IPS-15b (cell line): ENCODE results near the gene CIRBP.

Source experiments
- H3K27me3 ChIP-seq: one replicate; pipeline ENCODE4 v1.6.1; 2013; ENCODE audit warnings: low read length; ENCODE audit not compliant: control insufficient read depth, insufficient read depth
- H3K36me3 ChIP-seq: one replicate; pipeline ENCODE4 v1.6.1; 2013; ENCODE audit warnings: low read length; ENCODE audit not compliant: control insufficient read depth, insufficient read depth
- H3K4me1 ChIP-seq: one replicate; pipeline ENCODE4 v1.6.1; 2013; ENCODE audit warnings: mild to moderate bottlenecking, low read length; ENCODE audit not compliant: control insufficient read depth, insufficient read depth
- H3K4me3 ChIP-seq: one replicate; pipeline ENCODE4 v1.5.1; 2013; ENCODE audit warnings: low read depth, low read length
- H3K9ac ChIP-seq: one replicate; pipeline ENCODE4 v1.6.1; 2013; ENCODE audit warnings: low read depth, mild to moderate bottlenecking, low read length
- H3K9me3 ChIP-seq: one replicate; pipeline ENCODE4 v1.6.1; 2013; ENCODE audit warnings: mild to moderate bottlenecking, low read length; ENCODE audit not compliant: control insufficient read depth, insufficient read depth

CIRBP gene

DNA sequence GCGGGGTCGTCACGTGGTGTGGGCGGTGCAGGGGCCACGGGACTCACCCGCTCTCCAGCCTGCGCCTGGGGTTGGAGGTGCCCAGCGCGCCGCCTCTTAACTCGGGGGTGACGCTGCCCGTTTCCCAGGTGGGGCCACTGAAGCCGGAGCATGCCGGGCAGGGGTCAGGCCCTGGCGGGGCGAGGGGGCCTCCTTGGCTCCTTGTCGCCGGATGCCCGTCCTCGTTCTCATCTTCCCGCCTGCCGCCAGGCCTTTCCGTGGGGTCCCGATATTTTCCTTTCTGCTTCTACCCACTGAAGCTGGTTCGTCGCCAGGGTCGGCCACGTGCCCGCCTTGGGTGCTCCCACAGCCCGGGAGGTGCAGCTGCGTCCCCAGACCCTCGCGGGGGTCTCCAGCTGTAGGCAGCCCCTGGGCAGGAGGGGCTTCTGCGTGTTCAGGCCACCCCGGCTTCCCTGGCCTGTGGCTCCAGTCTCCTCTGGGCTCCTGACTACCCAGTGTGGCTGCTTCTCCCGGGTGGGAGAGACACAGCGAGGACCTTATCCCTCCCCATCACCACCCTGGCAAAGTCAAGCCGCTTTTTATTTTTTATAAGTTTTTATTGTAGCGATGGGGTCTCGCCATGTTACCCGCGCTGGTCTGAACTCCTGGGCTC is 7.0 kb downstream of the CIRBP start:
- Histone ChIP-seq H3K36me3 (peaks cover 47% of the 10 kb centered on the region), H3K9me3 (no peaks in the 10 kb centered on the region), H3K9ac (peak overlapping the region; percentile 79), H3K4me3 (peak overlapping the region; percentile 81), H3K4me1 (peaks cover 8% of the 10 kb centered on the region), H3K27me3 (no peaks in the 10 kb centered on the region)

DNA sequence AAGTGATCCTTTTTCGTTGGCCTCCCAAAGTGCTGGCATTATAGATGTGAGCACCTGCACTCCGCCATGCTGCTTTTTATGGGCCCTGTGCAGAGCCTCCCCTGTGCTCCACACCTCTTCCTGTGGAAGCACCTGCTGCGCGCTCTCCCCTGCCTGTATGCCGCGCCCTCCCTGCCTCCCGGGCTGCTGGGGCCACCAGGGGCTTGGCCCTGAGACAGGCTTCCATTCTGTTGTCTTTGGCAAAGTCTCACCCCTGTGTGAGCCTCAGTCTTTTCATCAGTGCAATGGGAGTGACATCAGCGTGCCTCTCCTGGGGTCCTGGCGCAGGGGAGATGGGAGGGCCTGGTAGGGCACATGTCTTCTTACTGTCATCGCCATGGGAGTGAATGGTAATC is 7.5 kb downstream of the CIRBP start:
- peak overlapping the region; percentile 81 for H3K4me3 ChIP-seq
- no peaks in the 10 kb centered on the region for H3K9me3 ChIP-seq
- H3K4me1 ChIP-seq = peaks cover 8% of the 10 kb centered on the region
- peaks cover 41% of the 10 kb centered on the region for H3K36me3 ChIP-seq
- H3K9ac ChIP-seq = peak overlapping the region; percentile 79
- no peaks in the 10 kb centered on the region for H3K27me3 ChIP-seq

DNA sequence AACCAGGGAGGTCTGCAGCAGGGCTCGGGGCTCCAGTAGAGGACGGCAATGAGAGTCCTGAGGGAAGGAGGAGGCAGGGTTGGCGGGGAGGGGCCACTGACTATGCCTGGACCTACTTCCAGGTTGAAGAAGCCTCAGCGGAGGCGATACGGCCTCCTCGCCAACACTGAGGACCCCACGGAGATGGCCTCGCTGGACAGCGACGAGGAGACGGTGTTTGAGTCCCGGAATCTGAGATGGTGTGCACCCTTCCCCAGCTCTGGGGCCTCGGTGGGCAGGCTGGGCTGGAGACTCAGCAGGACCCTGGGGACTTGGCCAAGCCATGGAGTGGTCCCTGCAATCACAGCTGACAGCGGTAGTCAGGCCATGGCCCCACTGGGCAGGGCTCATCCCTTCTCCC is 7.9 kb downstream of the CIRBP start:
- Histone ChIP-seq H3K27me3 (no peaks in the 10 kb centered on the region), H3K9ac (no peak overlapping the region), H3K36me3 (peaks cover 37% of the 10 kb centered on the region), H3K4me3 (no peak overlapping the region), H3K4me1 (peaks cover 8% of the 10 kb centered on the region), H3K9me3 (no peaks in the 10 kb centered on the region)

DNA sequence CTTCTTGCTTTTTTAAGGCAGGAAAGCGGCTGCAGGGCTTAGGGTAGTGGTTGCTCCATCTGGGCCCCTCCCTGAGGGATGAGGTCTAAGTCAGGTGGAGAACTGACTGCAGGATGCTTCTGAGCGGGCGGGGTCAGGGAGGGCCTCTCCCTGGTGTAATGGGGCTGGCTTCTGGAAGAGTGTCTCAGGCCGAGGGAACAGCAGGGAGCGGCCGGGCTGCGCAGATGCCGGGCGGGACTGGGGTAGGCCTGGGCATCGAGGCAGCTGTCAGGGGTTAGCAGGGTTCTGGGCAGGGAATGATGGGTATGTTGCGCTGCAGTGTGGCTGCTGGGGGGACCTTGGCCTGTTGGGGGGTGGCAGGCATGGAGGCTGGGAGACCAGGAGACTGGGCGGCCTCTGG is 8.9 kb downstream of the CIRBP start:
- Histone ChIP-seq H3K9me3 (no peaks in the 10 kb centered on the region), H3K4me3 (no peak overlapping the region), H3K4me1 (peaks cover 8% of the 10 kb centered on the region), H3K27me3 (no peaks in the 10 kb centered on the region), H3K9ac (no peak overlapping the region), H3K36me3 (peaks cover 27% of the 10 kb centered on the region)

DNA sequence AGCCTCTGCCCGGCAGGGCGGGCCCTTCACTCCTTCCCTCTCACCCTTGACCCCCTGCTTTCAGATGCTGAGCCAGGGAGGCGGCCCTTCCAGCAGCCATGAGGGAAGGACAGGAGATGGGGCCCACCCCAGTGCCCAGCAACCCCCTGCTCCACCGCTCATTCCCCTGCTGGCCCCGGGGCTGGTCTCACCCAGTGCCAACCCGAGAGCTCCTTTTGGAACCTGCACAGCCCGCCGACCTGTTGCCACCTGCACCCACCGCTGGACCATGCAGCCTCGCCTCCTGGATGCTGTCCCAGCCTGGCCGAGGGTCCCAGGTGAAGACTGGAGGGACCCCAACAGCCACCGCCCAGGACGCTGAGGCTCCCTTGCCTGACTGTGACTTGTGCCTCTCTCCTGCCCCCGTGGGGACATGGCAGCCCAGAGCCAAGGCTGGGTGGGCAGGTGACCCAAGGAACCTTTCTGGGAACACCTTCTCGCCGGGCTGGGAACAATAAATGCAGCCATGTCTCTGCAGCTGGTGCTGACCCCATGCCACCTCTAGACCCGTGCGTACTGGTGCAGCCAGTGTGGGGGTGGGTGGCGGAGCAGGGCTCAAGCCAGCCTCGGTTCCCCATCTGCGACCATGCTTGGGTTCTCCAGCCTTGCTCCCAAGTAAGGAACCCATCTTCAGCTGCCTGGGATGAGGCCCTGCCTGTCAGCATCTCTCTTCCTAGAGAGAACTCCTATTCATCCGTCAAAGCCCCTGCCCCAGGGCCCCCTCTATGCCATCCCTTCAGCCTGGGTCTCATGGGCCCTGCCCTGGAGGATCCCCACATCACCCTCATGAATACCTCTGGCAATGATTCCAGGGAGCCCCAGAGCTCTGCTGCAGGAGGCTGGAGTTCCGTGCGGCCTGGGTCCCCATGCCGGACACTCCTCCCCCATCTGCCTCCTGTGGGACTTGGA is 9.9 kb downstream of the CIRBP start:
- Histone ChIP-seq H3K4me3 (no peak overlapping the region), H3K4me1 (peaks cover 3% of the 10 kb centered on the region), H3K27me3 (no peaks in the 10 kb centered on the region), H3K36me3 (peaks cover 20% of the 10 kb centered on the region), H3K9ac (no peak overlapping the region), H3K9me3 (no peaks in the 10 kb centered on the region)

DNA sequence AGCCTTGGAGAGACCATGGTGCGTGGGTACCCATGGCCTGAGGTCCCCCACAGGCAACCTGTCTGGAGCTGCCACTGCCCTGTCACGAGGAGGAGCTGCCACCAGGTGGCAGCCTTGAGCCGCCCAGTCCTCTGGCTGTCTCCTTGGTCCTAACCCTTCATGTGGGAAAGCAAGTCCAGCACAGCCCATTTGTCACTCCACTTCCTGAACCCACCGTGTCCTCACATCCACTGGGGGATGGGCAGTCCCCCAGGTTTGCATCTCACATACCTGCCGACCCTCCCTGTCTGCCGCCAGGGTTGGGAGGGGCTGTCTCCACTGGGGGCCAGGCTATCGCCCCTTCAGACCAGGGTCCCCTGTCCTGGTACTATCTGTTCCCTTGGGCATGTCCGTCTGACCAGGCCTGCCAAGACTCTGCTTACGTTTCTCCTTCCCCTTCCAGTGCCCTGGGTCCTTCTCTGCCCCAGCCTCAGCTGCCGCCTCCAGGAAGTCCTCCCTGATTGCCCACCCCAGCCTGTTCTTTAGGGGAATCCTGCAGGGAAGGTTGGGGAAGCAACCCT is 10.7 kb downstream of the CIRBP start:
- no peak overlapping the region for H3K4me3 ChIP-seq
- no peak overlapping the region for H3K9ac ChIP-seq
- peaks cover 11% of the 10 kb centered on the region for H3K36me3 ChIP-seq

DNA sequence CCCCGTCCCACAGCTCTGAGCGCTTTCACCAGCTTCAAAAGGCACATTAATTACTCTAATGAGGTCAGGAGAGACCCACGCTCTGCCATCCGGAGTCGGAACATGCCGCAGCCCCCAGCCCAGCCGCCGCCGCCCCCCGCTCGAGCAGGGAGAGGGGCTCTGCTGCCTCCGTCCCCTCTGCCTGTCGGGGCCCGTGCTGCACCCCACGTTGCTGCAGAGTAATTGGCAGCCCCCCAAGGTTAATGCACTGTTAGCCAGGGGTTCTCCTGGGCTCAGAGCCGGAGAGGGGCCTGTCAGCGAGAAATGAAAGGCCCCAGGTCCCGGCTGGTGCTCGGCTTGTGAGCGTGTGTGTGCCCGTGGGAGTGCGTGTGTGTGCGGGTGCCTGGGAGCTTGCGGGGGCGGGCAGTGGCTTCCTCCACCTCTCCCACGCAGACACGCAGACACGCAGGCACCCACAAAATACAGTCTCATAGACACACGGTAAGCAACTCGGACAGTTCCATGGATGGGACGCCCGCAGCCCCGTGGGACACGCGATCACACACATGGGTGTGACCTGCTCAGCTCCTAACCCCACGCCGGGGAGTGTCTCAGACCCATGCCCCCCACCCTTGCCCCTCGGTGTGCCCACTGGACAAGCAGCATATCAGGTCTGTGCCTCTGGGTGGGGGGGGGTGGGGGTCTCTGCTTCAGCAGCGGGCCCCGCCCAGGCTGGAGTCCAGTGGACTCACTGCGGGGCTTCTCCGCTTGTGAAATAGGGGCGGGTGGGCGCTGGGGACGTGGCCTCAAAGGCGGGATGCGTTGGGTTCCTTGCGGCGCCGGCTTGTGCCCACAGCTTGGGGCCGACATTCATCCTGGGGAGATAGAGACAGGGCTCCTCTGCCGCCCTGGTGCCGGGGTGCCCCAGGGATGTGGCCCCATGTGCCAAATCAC is 11.8 kb downstream of the CIRBP start:
- no peaks in the 10 kb centered on the region for H3K9me3 ChIP-seq
- peaks cover 3% of the 10 kb centered on the region for H3K4me1 ChIP-seq
- no peak overlapping the region for H3K4me3 ChIP-seq
- no peak overlapping the region for H3K9ac ChIP-seq
- H3K36me3 ChIP-seq = peaks cover 9% of the 10 kb centered on the region
- H3K27me3 ChIP-seq = peaks cover 5% of the 10 kb centered on the region

More for the DNA sequence above, 10.7 kb downstream of the CIRBP start:
- Histone ChIP-seq H3K4me1 (peaks cover 3% of the 10 kb centered on the region), H3K9me3 (no peaks in the 10 kb centered on the region), H3K27me3 (peaks cover 4% of the 10 kb centered on the region)

DNA sequence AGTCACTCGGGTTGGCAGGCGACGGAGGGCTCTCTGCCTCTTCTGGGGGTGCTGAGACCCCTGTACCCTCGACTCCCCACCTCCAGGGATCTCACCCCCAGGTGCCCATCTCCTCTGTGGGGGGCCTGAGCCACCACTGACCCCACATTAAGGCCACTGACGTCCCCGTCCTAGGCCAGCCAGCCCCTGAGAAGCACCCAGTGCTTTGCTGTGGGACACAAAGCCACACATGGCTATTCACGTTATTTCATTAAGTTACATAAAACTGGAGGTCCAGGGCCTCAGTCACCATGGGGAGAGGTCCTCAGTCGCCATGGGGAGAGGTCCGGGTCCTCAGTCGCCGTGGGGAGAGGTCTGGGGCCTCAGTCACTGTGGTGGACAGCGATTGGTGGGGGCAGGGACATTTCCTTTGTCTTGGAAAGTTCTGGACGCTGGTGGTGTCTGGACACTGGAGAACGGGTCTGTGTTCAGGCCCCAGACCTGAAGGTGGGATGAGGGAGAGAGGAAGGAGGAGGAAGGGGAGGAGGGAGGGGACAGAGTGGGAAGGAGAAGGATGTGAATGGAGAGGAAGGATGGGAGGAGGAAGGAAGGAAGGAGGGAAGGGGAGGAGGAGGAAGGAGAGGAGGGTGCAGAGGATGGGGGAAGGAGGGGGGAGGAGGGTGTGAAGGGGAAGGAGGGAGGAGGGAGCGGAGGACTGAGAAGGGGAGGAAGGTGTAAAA is 12.6 kb downstream of the CIRBP start:
- peaks cover 9% of the 10 kb centered on the region for H3K36me3 ChIP-seq
- peaks cover 3% of the 10 kb centered on the region for H3K4me1 ChIP-seq
- no peak overlapping the region for H3K4me3 ChIP-seq
- no peaks in the 10 kb centered on the region for H3K9me3 ChIP-seq
- H3K9ac ChIP-seq = no peak overlapping the region
- H3K27me3 ChIP-seq = peaks cover 5% of the 10 kb centered on the region

DNA sequence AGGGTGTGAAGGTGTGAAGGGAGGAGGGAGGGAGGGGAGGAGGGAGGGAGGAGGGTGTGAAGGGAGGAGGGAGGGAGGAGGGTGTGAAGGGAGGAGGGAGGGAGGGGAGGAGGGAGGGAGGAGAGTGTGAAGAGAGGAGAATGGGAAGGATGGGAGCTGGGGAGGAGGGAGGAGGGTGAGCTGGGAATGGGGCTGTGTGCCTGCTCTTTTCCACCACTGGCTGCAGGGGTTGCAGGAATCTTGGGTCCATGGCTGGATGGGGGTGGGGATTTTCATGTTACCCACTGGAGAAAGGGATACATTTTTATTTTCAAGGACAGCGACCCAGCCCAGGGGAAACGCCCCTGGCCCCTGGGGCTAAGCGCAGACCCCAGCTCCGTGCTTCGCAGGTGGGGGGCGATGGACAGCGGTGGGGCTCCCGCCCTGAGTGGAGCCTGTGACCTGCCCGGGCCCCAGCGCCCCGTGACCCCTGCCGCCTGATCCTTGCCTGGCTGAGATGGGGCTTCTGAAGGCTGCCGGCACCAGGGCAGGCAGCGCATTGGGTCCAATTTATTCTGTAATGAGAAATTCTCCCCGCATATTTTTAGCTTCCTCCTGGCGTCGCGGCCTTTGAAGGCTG is 13.6 kb downstream of the CIRBP start:
- H3K4me3 ChIP-seq = no peak overlapping the region

DNA sequence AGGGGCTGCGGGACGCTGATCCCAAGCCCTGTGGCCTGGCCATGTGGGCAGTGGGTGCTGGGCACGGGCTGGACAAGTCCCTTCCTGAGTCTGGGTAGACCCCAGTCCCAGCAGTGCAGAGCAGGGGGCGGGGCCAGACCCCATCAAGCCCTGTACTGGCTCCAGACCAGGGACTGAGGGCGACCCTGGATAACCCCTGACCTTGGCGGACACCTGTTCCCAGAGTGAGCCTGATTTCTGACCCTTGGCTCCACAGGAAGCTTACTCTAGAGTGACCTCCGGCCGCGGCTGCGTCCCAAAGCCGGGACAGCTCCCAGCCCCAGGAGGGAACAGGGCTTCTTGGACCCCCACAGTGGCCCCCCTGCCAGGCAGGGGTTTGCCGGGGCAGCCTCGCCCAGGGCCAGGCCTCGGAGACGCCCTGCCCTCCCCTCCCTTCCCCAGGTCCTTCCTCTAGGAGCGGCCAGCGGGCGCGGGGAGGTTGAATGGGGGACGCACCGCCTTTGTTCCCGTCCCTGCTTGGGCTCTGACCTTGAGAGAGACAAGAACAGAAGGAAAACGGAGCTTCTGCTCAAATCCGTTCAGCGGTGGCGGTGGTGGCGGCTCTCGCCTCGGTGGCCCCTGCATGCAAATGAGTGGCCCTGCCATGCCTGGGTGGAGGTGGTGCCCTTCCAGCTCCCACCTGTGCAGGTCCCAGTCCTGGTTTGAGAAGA is 14.2 kb downstream of the CIRBP start:
- Histone ChIP-seq H3K9ac (no peak overlapping the region), H3K4me3 (no peak overlapping the region), H3K4me1 (peaks cover 3% of the 10 kb centered on the region), H3K27me3 (peaks cover 5% of the 10 kb centered on the region), H3K36me3 (peaks cover 9% of the 10 kb centered on the region), H3K9me3 (no peaks in the 10 kb centered on the region)

More for the DNA sequence above, 13.6 kb downstream of the CIRBP start:
- H3K9ac ChIP-seq = no peak overlapping the region
- peaks cover 5% of the 10 kb centered on the region for H3K27me3 ChIP-seq
- no peaks in the 10 kb centered on the region for H3K9me3 ChIP-seq
- peaks cover 3% of the 10 kb centered on the region for H3K4me1 ChIP-seq
- peaks cover 9% of the 10 kb centered on the region for H3K36me3 ChIP-seq
